ELF-1 (cell line): ENCODE data around the gene KDELR3.
A peak's percentile ranks its signal among the peaks of the same experiment; 100 is the strongest.

Source experiments
- DNase-seq: peaks from one replicate; pipeline ENCODE4 v3.0.0-alpha.2; 2016; ENCODE audit warnings: low read depth, low spot score

Gene KDELR3

GRCh38 chr22:38481871-38482332, 14.0 kb downstream of the KDELR3 start:
- DNase-seq, result no peak

DNA sequence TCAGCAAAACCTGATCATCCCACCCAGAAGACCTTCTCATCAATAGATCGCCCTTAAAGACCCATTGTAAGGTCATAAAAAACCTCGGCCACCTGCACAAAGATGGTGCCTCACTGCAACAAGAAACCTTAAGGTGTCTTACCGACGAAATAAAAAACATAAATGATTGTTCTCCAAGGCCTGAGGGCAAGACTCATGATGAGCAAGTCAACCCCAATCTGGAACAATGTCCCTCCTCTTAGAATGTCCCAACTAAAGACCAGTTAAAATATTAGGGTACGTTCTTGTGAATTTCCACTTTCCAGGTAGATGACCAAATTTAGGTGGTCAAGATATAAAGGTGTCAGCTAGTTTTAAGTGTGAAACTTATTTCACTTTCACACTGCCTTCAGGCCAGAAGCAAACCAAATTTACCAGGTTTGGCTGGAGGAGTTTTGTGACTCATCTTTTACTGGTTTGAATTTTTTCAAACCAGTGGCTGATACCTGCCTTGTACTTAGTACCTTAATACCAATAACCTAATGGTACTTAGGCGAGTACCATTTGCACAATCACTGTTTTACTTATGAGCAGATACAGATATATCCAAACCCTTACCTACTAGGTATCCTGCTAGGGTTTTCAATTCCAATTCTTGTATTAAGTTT, 14.9 kb downstream of the KDELR3 start:
- no peak for DNase-seq

- DNase-seq, result no peak
These were observed 16.3 kb downstream of the KDELR3 start for GRCh38 chr22:38484244-38484643.

DNA sequence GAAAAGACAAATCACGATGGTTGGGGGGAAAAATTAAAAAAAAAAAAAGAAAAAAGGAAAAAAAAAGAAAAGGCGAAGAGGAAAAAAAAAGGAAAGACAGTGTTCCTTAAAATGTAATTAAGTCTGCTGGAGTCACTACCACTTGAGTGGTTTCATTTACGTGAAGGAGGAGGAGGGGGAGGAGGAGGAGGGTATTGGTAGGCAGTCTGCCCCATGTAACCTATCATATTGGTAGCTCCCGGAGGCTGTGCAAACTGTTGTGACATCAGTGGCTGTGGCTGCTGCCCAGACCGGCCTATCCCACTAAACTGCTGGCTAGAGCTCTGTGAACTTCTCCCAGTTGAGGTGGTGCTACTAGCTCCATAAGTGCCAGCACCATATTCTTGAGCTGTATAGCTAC, 17.9 kb downstream of the KDELR3 start:
- DNase-seq, result no peak

- DNase-seq, result no peak
These were observed 20.1 kb downstream of the KDELR3 start for GRCh38 chr22:38487946-38488345.

GRCh38 chr22:38489142-38489541, 21.2 kb downstream of the KDELR3 start:
- DNase-seq, result no peak

DNA sequence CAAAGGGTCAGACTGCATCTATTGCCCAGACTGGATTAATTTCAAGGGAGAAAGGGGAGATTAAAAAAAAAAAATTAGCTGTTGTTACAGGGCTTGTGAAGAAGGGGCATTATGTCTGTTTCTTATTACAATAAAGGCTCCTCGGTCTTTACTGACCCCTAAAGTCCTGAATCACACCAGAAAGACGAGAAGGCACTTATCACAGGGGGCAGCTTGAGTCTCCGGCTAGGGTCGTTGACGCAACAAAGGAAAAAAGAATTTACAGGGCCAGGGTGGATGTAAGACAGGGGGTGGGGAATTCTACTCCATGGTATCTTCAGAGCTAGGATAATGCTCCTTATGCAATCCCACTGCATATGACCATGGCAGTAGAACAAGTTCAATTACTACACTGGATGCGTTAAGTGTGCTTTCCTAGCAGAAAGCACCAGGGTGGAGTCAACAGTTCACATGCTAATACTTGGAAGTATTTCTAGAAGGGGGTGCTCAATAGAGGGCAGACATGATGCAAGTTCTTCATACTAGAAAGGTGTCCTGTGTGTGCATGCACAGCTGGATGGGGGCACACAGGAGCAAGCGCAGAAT, 21.8 kb downstream of the KDELR3 start:
- DNase-seq, result no peak

GRCh38 chr22:38490475-38490874, 22.6 kb downstream of the KDELR3 start:
- no peak for DNase-seq

DNA sequence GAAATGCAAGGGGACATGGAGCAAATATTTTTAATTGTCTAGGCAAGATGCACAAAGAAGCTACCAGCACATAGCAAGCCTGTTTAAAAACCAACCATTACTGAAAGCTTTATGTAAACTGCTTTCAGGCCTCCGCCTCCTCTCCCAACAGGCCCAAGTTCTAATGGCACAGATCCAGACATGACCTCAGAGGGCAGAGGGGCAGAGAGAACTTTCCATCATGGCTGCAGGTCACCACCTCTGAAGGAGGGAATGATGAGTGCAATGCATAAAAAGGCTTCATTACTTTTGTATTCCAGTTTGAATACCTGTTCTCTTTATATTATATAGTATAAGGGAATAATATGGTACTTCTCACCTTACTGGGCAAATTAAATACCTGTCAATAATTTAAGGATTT, 23.0 kb downstream of the KDELR3 start:
- no peak for DNase-seq

DNA sequence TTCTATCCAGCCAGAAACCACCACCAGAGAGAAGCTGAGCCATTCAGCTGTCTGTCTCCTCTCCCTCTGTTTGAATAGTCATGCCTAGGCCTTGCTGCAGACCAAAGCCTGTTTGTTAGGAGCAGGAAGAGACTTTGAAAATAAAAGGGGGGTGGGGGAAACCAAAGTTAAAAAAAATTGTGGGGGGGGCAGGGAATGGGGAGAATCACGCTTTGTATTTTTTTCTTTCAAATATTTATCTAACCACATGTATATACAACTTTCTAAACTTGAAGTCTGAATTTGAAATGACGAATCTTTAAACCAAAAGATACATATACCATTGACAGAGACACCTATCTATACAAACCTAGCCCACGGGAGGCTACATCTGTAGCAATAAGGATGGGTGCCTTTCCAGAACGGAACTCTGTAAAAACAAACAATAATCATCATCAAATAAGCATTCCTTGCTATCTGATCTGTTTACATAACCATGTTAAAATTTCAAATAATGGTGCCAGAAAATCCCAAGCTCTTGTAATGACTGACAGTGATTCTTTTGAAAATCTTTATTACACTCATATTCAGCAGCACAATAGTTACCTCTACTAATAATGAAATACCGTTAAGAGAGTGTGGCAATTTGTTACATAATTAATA, 23.9 kb downstream of the KDELR3 start:
- no peak for DNase-seq

GRCh38 chr22:38494498-38494897, 26.6 kb downstream of the KDELR3 start:
- no peak for DNase-seq

GRCh38 chr22:38494939-38495338, 27.0 kb downstream of the KDELR3 start:
- DNase-seq, result peak; percentile 23

- DNase-seq, result no peak
These were observed 30.0 kb downstream of the KDELR3 start for GRCh38 chr22:38497869-38498268.

DNA sequence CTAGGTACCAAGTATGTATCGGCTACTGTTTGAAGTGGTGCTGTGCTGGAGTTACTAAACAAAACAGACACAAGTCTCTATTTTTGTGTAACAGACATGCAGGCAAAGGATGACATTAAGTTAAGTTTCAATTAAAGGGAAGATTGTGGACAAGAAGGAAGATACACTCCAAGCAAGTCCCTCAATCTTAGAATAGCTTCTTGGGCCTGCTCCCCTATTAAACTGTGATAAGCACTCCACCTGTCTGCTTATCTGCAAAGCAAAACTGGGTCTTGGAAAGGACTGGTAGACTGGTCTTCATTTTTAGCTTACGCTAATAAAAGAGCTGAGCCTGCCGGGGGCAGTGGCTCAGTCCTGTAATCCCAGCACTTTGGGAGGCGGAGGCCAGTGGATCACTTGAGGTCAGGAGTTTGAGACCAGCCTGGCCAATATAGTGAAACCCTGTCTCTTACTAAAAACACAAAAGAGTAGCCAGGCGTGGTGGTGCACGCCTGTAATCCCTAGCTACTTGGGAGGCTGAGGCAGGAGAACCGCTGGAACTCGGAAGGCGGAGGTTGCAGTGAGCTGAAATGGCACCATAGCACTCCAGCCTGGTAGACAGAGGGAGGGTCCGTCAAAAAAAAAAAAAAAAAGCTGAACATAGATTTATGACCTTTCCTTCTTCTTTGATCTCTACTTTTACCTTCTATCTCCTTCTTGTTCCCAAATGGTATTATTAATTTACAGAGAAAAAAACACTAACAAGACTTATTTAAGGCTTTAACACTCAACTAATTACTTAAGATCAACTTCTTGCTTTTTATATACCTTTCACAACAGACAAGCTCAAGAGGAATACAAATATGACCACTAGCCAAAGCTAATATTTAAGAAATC, 34.1 kb downstream of the KDELR3 start:
- no peak for DNase-seq

DNA sequence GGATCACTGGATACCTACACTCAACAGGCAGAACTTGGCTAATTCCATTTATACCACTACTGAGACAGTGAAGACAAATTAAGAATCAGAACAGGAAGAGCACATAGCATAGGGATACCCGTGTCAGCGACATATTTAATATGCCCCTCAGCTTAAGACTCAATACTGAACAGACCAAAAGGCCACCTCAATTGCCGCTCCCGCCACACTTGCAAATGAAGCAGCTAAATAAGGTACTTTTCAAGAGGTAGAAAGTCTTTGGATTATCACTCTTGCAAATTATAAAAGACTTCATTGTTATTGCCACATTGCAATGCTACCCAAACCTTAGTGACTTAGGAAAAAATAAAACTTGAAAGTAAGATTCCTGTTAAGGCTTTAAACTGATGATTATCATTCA, 35.1 kb downstream of the KDELR3 start:
- no peak for DNase-seq

- peak; percentile 59 for DNase-seq
These were observed 37.0 kb downstream of the KDELR3 start for GRCh38 chr22:38504731-38505540.

DNA sequence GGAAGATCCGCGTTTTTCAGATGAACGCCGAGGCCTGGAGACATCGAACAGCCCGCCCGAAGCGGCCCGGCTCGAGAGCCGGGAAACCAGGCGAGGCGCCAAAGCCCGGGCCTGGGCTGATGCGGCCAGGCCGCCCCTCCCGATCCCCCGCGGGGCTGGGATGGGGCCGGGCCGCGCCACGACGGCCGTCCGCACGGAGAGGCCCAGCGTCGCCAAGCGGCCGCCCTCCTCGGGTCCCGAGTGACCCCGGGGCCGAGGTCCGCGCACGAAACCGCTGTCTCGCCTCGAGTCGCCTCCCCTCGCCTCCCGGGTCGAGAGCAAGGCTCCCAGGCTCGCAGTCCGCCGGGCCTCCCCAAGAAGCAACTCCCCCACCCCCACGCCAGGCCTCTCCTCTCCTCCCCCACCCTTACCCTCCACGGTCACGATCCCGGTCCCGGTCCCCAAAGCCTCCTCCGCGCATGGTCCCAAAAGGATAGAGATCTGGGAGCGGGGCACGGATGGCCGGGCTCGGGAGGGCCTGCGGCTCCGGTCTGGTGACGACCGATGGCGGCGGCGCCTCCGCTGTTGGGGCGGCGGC, 37.7 kb downstream of the KDELR3 start:
- peak; percentile 52 for DNase-seq

- DNase-seq, result peak; percentile 99
These were observed 38.4 kb downstream of the KDELR3 start, which contains the start of gene DDX17 for GRCh38 chr22:38506118-38506962. TSS of gene DDX17 (minus strand) at chr22:38506311.

DNA sequence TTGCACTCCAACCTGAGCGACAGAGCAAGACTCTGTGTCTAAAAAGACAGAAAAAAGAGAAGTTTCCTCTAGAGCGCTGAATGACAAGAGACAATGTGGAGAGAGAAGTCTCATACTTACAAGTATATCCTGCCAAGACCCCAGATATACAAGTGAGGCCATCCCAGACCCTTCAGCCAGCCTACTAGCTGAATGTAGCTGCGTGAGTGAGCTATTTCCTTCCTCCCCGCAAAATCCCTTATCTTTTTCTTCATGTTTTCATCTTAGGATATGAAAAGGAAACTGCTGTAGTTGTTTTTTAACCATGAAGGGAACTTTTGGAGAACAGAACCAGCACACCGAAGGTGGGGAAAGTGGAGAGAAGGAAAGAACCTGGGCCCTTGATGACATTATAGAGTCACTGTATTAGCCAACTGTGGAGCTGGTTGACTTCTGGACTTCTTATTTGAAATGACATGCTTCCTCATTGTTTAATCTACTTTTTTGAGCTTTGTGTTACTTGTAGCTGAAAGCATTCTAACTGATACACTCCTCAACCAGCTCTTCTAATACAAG, 42.6 kb downstream of the KDELR3 start:
- no peak for DNase-seq

DNA sequence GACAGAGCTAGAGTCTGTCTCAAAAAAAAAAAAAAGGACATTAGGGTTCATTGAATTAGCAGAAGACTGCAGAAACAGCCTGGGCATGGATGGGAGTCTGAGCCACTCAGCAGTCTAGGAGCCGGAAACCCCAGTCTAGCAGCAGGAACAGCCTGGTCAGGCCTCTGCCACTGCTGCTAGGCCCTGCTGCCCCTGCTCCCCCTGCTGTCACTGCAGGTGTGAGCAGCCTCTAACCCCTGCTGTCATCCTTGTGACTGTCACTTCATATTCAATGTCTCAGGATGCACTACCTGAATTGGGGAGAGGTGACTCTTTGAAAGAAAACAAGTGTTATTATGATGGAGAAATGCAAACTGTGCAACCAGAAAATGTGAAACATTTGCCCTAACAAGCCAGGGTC, 45.2 kb downstream of the KDELR3 start:
- DNase-seq, result peak; percentile 49
